ENCODE results near the gene NPR3. TPM values are rescaled to one million over a fixed set of nuclear protein-coding genes. Genes with fewer than 3 reads are reported as not detected.

The NPR3 gene
- total RNA-seq, 1 experiment from 2014 or later: 0.11 TPM

GRCh38 chr5:32840606-32841005 lies 129.5 kb downstream of the NPR3 start:
- CTCF ChIA-PET: no interaction called here
- no peaks in the 10 kb centered on the region for H3K36me3 Mint-ChIP-seq (ENCODE audit: insufficient read depth, unreplicated experiment)
- H3K4me3 Mint-ChIP-seq (ENCODE audit: unreplicated experiment): no peak overlapping the region
- Histone ChIP-seq H3K27me3 (replicated peaks; ENCODE audit: control insufficient read depth, insufficient read depth, low read length) (no peaks in the 10 kb centered on the region), H3K36me3 (ENCODE audit: control insufficient read depth, insufficient read depth, low read length) (no peaks in the 10 kb centered on the region), H3K4me3 (ENCODE audit: low read depth, low read length) (no peak overlapping the region), H3K9me3 (no peaks in the 10 kb centered on the region), H3K4me1 (no peaks in the 10 kb centered on the region)
- intact Hi-C loops (cut with micrococcal nuclease; ENCODE audit: unreplicated experiment): no loop called here
- no peak overlapping the region for H3K27ac Mint-ChIP-seq (ENCODE audit: unreplicated experiment)
- H3K4me1 Mint-ChIP-seq (ENCODE audit: low read depth, unreplicated experiment): no peaks in the 10 kb centered on the region
- no peak for DNase-seq
- no peak for TF ChIP-seq CTCF (IDR thresholded peaks at IDR 0.05; ENCODE audit: insufficient read depth in 1 of 2, low read depth in 1 of 2, low read length in 1 of 2, severe bottlenecking in 1 of 2, unreplicated experiment in 1 of 2)
- BruUV-seq (replicated peaks): no TSS peak
- POLR2A ChIA-PET: no interaction called here
- H3K27me3 Mint-ChIP-seq (ENCODE audit: insufficient read depth, unreplicated experiment): peaks cover 5% of the 10 kb centered on the region
- H3K9me3 Mint-ChIP-seq (ENCODE audit: unreplicated experiment): no peaks in the 10 kb centered on the region

Other genes starting within 250 kb of the NPR3 start
- 281 and 293 TPM in 2 replicates for gene SUB1, start 125.8 kb upstream of the NPR3 start, total RNA-seq (2022)

Data from Caco-2 (cell line).